ENCODE data around the gene CYP1A1.
"Not testable (repeated sequence)": the region's sequence is repeated elsewhere in the genome, so short reads cannot be mapped to it uniquely, and the experiment has no call there.

The CYP1A1 gene

GRCh38 chr15:74733269-74733668, 7.9 kb upstream of the CYP1A1 start:
- no peak for DNase-seq

GRCh38 chr15:74732846-74733245, 7.5 kb upstream of the CYP1A1 start:
- no peak for DNase-seq

- no peak for DNase-seq
Measured at GRCh38 chr15:74730619-74731316, 5.4 kb upstream of the CYP1A1 start.

GRCh38 chr15:74729372-74729771, 4.0 kb upstream of the CYP1A1 start:
- not testable (repeated sequence) for DNase-seq

GRCh38 chr15:74728699-74729098, 3.4 kb upstream of the CYP1A1 start:
- not testable (repeated sequence) for DNase-seq

- DNase-seq: no peak
Measured at GRCh38 chr15:74727727-74728126, 2.4 kb upstream of the CYP1A1 start.

- DNase-seq: no peak
Measured at GRCh38 chr15:74726774-74727164, 1.4 kb upstream of the CYP1A1 start.

GRCh38 chr15:74725845-74726773, 781 bp upstream of the CYP1A1 start:
- DNase-seq: peak; percentile 23

- DNase-seq: no peak
Measured at GRCh38 chr15:74724570-74725224, 631 bp downstream of the CYP1A1 start.

- peak; percentile 25 for DNase-seq
Measured at GRCh38 chr15:74723754-74724334, 1.5 kb downstream of the CYP1A1 start.

GRCh38 chr15:74723187-74723586, 2.1 kb downstream of the CYP1A1 start:
- no peak for DNase-seq

- no peak for DNase-seq
Measured at GRCh38 chr15:74722591-74722990, 2.7 kb downstream of the CYP1A1 start.

- no peak for DNase-seq
Measured at GRCh38 chr15:74716651-74717050, 8.7 kb downstream of the CYP1A1 start.

- no peak for DNase-seq
Measured at GRCh38 chr15:74712311-74712710, 13.0 kb downstream of the CYP1A1 start.

- no peak for DNase-seq
Measured at GRCh38 chr15:74710319-74711094, 14.8 kb downstream of the CYP1A1 start.

GRCh38 chr15:74709892-74710291, 15.4 kb downstream of the CYP1A1 start:
- DNase-seq: no peak

- no peak for DNase-seq
Measured at GRCh38 chr15:74709011-74709410, 16.3 kb downstream of the CYP1A1 start.

- no peak for DNase-seq
Measured at GRCh38 chr15:74696808-74697207, 28.5 kb downstream of the CYP1A1 start.

GRCh38 chr15:74696398-74696729, 29.0 kb downstream of the CYP1A1 start:
- no peak for DNase-seq

- peak; percentile 75 for DNase-seq
Measured at GRCh38 chr15:74695597-74696397, 29.5 kb downstream of the CYP1A1 start, which contains the start of gene EDC3. EDC3 (minus strand) TSS chr15:74696024; CDS start chr15:74675124, 20,900 bp downstream.

- no peak for DNase-seq
Measured at GRCh38 chr15:74692327-74692726, 33.0 kb downstream of the CYP1A1 start.

- no peak for DNase-seq
Measured at GRCh38 chr15:74683758-74684157, 41.6 kb downstream of the CYP1A1 start.
